Neural crest cell (in vitro differentiated cells): ENCODE data around the gene MAVS. TPM values are rescaled to one million over a fixed set of nuclear protein-coding genes. Genes with fewer than 3 reads are reported as not detected.
"Not testable (repeated sequence)": the region's sequence is repeated elsewhere in the genome, so short reads cannot be mapped to it uniquely, and the experiment has no call there.

Experiments used
- DNase-seq: peaks from one replicate; pipeline ENCODE4 v3.0.0; 2021; ENCODE audit warnings: low read depth, mixed read lengths, low spot score
- H3K27ac Mint-ChIP-seq: one replicate; pipeline ENCODE4 v1.8.0; 2021; ENCODE audit warnings: mild to moderate bottlenecking, mixed read lengths; ENCODE audit not compliant: unreplicated experiment
- H3K27me3 Mint-ChIP-seq: 2 replicates; pipeline ENCODE4 v1.8.0; 2021; ENCODE audit warnings: low read depth, mild to moderate bottlenecking, mixed read lengths
- H3K36me3 Mint-ChIP-seq: 2 replicates; pipeline ENCODE4 v1.8.0; 2021; ENCODE audit warnings: low read depth, mild to moderate bottlenecking, mixed read lengths
- H3K4me1 Mint-ChIP-seq: 2 replicates; pipeline ENCODE4 v1.8.0; 2021; ENCODE audit warnings: mixed read lengths
- H3K4me3 Mint-ChIP-seq: one replicate; pipeline ENCODE4 v1.8.0; 2021; ENCODE audit warnings: mild to moderate bottlenecking, mixed read lengths
- H3K9me3 Mint-ChIP-seq: 2 replicates; pipeline ENCODE4 v1.8.0; 2021; ENCODE audit warnings: mixed read lengths
- total RNA-seq: library from RNA; stranded (reverse); gene quantifications from 2 replicates; pipeline ENCODE4 v1.2.1, GENCODE V29; 2021
- TF ChIP-seq, protein P1 (sequence below): fragments of 200-600 bp; sonication (generic); conservative IDR thresholded peaks from 2 replicates; pipeline ENCODE4 v1.5.0; 2021; ENCODE audit warnings: antibody characterized with exemption, mild to moderate bottlenecking

The MAVS gene
- total RNA-seq, 1 donor from 2014 or later: 37.2 TPM

DNA sequence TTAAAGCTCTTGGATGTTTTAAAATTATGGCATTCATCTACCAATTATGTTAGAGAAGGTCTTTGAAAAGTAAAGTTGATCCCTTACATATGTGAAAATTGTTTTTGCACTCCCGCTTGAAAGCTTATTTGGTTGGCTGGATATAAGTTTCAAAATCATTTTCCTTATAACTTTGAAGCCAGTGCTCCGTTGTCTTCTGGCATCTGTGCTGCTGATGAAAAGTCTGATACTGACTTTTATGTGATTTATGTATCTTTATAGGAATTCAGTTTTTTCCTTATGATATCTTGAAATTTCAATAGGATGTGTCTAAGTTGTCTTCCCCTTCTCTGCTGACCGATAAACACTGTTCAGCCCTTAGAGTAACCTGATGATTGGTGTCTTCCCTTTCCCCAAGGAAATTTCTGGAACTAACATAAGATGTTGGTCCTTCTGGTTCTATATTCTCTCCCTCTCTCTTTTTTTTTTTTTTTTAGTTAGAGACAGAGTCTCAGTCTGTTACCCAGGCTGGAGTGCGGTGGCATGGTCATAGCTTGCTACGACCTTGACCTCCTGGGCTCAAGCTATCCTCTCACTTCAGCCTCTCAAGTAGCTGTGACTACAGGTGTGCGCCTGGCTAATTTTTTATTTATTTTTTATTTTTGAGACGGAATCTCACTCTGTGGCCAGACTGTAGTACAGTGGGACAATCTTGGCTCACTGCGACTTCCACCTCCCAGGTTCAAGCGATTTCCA lies 55.2 kb downstream of the MAVS start:
- no peak for DNase-seq
- Mint-ChIP-seq H3K27me3 (no peaks in the 10 kb centered on the region), H3K27ac (no peak overlapping the region), H3K4me3 (no peak overlapping the region), H3K9me3 (no peaks in the 10 kb centered on the region), H3K4me1 (peaks cover 32% of the 10 kb centered on the region), H3K36me3 (no peaks in the 10 kb centered on the region)
- TF ChIP-seq, protein P1, sequence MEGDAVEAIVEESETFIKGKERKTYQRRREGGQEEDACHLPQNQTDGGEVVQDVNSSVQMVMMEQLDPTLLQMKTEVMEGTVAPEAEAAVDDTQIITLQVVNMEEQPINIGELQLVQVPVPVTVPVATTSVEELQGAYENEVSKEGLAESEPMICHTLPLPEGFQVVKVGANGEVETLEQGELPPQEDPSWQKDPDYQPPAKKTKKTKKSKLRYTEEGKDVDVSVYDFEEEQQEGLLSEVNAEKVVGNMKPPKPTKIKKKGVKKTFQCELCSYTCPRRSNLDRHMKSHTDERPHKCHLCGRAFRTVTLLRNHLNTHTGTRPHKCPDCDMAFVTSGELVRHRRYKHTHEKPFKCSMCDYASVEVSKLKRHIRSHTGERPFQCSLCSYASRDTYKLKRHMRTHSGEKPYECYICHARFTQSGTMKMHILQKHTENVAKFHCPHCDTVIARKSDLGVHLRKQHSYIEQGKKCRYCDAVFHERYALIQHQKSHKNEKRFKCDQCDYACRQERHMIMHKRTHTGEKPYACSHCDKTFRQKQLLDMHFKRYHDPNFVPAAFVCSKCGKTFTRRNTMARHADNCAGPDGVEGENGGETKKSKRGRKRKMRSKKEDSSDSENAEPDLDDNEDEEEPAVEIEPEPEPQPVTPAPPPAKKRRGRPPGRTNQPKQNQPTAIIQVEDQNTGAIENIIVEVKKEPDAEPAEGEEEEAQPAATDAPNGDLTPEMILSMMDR: no peak

DNA sequence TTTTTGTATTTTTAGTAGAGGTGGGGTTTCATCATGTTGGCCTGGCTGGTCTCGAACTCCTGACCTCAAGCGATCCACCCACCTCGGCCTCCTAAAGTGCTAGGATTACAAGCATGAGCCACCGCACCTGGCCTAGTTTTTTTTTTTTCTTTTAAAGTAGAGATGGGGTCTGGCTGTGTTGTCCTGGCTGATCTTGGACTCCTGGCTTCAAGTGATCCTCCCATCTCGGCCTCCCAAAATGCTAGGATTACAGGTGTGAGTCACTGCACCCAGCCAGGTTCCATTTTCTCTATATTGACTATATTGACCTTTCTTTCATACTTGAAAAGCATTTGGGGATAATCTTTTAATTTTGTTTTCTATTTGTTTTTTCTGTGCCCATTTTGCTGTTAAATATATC lies 55.8 kb downstream of the MAVS start:
- Mint-ChIP-seq H3K4me3 (no peak overlapping the region), H3K9me3 (no peaks in the 10 kb centered on the region), H3K27ac (no peak overlapping the region), H3K36me3 (no peaks in the 10 kb centered on the region), H3K27me3 (no peaks in the 10 kb centered on the region), H3K4me1 (peaks cover 28% of the 10 kb centered on the region)
- DNase-seq: no peak
- TF ChIP-seq, protein P1: no peak

DNA sequence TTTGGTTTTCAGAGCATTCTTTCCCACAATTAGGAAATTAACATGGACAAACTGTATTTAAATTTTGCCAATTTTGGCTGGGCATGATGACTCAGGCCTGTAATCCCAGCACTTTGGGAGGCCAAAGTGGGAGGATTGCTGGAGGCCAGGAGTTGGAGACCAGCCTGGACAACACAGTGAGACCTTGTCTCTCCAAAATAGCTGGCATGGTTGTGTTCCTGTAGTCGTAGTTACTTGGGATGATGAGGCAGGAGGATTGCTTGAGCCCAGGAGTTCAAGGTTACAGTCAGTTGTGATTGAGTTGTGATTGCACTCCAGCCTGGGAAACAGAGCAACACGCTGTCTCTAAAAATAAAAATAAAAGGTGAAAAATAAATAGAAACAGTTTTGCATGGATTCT lies 57.6 kb downstream of the MAVS start:
- TF ChIP-seq, protein P1: no peak
- peaks cover 4% of the 10 kb centered on the region for H3K36me3 Mint-ChIP-seq
- H3K4me3 Mint-ChIP-seq: no peak overlapping the region
- H3K9me3 Mint-ChIP-seq: no peaks in the 10 kb centered on the region
- DNase-seq: no peak
- no peak overlapping the region for H3K27ac Mint-ChIP-seq
- H3K27me3 Mint-ChIP-seq: no peaks in the 10 kb centered on the region
- H3K4me1 Mint-ChIP-seq: peaks cover 37% of the 10 kb centered on the region

DNA sequence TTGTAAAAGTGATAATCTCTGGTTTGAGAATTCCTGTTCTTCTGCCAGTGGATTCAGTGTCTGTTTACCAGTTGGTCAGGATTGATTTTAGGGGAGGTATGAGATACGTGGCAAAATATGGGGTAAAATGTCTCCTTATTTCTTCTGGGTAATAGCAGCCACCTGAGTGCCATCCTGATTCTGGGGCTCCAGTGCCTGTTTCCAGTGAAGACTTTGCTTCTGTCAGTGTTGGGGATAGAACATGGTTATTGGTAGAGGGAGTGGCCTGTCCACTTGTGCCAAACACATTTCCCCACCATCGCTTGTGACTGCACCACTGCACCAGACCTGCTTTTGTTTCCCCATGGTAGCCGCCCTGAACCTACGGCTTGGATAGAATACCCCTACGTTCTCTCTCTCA lies 58.2 kb downstream of the MAVS start:
- Mint-ChIP-seq H3K36me3 (peaks cover 4% of the 10 kb centered on the region), H3K27ac (no peak overlapping the region), H3K4me1 (peaks cover 35% of the 10 kb centered on the region), H3K27me3 (no peaks in the 10 kb centered on the region), H3K9me3 (no peaks in the 10 kb centered on the region), H3K4me3 (no peak overlapping the region)
- TF ChIP-seq, protein P1: no peak
- no peak for DNase-seq

DNA sequence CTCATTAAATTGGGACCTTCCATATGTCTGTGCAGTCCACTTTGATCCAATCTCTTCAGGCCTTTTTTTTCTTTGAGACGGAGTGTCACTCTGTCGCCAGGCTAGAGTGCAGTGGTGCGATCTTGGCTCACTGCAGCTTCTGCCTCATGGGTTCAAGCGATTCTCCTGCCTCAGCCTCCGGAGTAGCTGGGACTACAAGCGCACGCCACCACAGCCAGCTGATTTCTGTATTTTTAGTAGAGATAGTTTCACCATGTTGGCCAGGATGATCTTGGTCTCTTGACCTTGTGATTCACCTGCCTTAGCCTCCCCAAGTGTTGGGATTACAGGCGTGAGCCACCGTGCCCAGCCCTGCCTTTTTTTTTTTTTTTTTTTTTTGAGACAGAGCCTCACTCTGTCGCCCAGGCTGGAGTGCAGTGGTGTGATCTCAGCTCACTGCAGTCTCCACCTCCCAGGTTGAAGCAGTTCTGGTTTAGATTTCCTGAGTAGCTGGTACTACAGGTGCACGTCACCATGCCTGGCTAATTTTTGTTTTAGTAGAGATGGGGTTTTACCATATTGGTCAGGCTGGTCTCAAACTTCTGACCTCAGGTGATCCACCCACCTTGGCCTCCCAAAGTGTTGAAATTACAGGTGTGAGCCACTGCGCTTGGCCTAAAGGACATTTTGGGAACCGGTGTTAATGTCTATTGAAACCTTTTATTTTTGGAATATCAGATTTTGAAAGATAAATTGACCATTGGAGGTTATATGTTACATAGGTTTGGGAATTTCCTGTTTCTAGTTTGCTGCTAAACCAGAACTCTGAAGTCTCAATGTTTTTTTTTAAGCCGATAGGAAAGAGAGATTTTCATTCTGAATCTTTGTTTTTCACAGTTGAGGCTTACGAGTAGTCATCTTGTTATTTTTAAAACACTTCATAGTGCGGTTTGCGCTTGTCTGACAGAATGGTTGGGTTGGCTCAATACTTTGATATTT lies 60.4 kb downstream of the MAVS start:
- Mint-ChIP-seq H3K4me1 (peaks cover 22% of the 10 kb centered on the region), H3K36me3 (peaks cover 12% of the 10 kb centered on the region)
- H3K27ac Mint-ChIP-seq, H3K9me3 Mint-ChIP-seq, H3K4me3 Mint-ChIP-seq, H3K27me3 Mint-ChIP-seq, DNase-seq: not testable (repeated sequence)
